Ishikawa (cell line): Measurements from ENCODE around the gene P3H2.

Source experiments
- EP300 ChIP-seq: IDR thresholded peaks from 2 replicates; pipeline ENCODE4 v1.6.1; 2012; ENCODE audit warnings: borderline replicate concordance
- MAX ChIP-seq: IDR thresholded peaks from 2 replicates; pipeline ENCODE4 v1.6.1; 2012
- RAD21 ChIP-seq: IDR thresholded peaks from 2 replicates; pipeline ENCODE4 v1.6.1; 2012; ENCODE audit warnings: low read depth

GRCh38 chr3:190055773-190056172 lies 64.9 kb downstream of the P3H2 start:
- TF ChIP-seq EP300 (no peak), MAX (no peak), RAD21 (no peak)
